Parathyroid adenoma (tissue), 2 donors: ENCODE data around the gene TCEAL8.
"Not testable (repeated sequence)": the region's sequence is repeated elsewhere in the genome, so short reads cannot be mapped to it uniquely, and the experiment has no call there.

Source experiments
- H2AFZ ChIP-seq: fragments of 300-600 bp; sonication (generic); one replicate; pipeline ENCODE4 v1.7.0; 2017; ENCODE audit warnings: antibody characterized with exemption, mild to moderate bottlenecking
- H3K27ac ChIP-seq: fragments of 300-600 bp; sonication (generic); one replicate; pipeline ENCODE4 v1.7.0; 2017
- H3K27me3 ChIP-seq: fragments of 300-600 bp; sonication (generic); one replicate; pipeline ENCODE4 v1.7.0; 2017; ENCODE audit warnings: low read length; ENCODE audit not compliant: control insufficient read depth, insufficient read depth
- H3K36me3 ChIP-seq: fragments of 300-600 bp; sonication (generic); one replicate; pipeline ENCODE4 v1.7.0; 2017; ENCODE audit warnings: low read length; ENCODE audit not compliant: control insufficient read depth, insufficient read depth
- H3K4me1 ChIP-seq: fragments of 300-600 bp; sonication (generic); one replicate; pipeline ENCODE4 v1.7.0; 2017; ENCODE audit warnings: control low read depth
- H3K4me2 ChIP-seq: fragments of 300-600 bp; sonication (generic); one replicate; pipeline ENCODE4 v1.7.0; 2017; ENCODE audit warnings: low read length
- H3K4me3 ChIP-seq: fragments of 300-600 bp; sonication (generic); one replicate; pipeline ENCODE4 v1.7.0; 2017; ENCODE audit warnings: low read depth, low read length
- H3K79me2 ChIP-seq: fragments of 300-600 bp; sonication (generic); one replicate; pipeline ENCODE4 v1.7.0; 2017; ENCODE audit warnings: control low read depth
- H3K9ac ChIP-seq: fragments of 300-600 bp; sonication (generic); one replicate; pipeline ENCODE4 v1.7.0; 2017; ENCODE audit warnings: mild to moderate bottlenecking
- H3K9me3 ChIP-seq: fragments of 300-600 bp; sonication (generic); one replicate; pipeline ENCODE4 v1.7.0; 2017; ENCODE audit warnings: low read length; ENCODE audit not compliant: control insufficient read depth
- TF ChIP-seq, protein P1 (sequence below): fragments of 300-600 bp; sonication (generic); IDR thresholded peaks from one replicate; pipeline ENCODE4 v1.7.0; 2017; ENCODE audit warnings: antibody characterized with exemption, mild to moderate bottlenecking
- donor health status: primary hyperparathyroidism.

Gene TCEAL8

GRCh38 chrX:103236296-103236695, 18.7 kb downstream of the TCEAL8 start:
- Histone ChIP-seq H3K36me3 (no peaks in the 10 kb centered on the region), H3K4me3 (no peak overlapping the region), H3K9me3 (no peaks in the 10 kb centered on the region), H3K4me2 (no peak overlapping the region), H3K9ac (no peak overlapping the region), H3K27ac (no peak overlapping the region), H3K79me2 (no peaks in the 10 kb centered on the region), H3K27me3 (no peaks in the 10 kb centered on the region), H2AFZ (no peak overlapping the region), H3K4me1 (no peaks in the 10 kb centered on the region)
- TF ChIP-seq, protein P1, sequence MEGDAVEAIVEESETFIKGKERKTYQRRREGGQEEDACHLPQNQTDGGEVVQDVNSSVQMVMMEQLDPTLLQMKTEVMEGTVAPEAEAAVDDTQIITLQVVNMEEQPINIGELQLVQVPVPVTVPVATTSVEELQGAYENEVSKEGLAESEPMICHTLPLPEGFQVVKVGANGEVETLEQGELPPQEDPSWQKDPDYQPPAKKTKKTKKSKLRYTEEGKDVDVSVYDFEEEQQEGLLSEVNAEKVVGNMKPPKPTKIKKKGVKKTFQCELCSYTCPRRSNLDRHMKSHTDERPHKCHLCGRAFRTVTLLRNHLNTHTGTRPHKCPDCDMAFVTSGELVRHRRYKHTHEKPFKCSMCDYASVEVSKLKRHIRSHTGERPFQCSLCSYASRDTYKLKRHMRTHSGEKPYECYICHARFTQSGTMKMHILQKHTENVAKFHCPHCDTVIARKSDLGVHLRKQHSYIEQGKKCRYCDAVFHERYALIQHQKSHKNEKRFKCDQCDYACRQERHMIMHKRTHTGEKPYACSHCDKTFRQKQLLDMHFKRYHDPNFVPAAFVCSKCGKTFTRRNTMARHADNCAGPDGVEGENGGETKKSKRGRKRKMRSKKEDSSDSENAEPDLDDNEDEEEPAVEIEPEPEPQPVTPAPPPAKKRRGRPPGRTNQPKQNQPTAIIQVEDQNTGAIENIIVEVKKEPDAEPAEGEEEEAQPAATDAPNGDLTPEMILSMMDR, result no peak

DNA sequence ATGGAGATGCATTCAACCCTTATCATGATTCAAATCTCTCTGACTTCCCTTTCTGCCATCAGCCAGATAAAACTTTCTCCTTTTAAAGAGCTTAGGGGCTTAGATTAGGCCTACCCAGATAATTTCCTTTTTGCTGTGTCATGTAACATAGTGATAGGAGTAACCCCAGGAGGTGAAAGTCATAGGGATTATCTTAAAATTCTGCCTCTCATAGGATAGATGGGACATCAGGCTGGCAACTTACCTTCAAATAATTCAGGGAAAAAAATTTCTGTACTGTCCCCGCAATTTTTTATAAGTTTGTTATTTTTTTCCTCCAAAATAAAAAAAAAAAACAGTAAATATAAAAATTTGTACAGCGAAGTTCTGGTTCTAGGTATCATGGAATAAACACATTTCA, 19.3 kb downstream of the TCEAL8 start:
- not testable (repeated sequence) for H3K27me3 ChIP-seq, H3K79me2 ChIP-seq, H3K4me2 ChIP-seq, H3K36me3 ChIP-seq, H3K9me3 ChIP-seq, H3K4me3 ChIP-seq, H3K27ac ChIP-seq, H3K4me1 ChIP-seq, H2AFZ ChIP-seq, H3K9ac ChIP-seq

DNA sequence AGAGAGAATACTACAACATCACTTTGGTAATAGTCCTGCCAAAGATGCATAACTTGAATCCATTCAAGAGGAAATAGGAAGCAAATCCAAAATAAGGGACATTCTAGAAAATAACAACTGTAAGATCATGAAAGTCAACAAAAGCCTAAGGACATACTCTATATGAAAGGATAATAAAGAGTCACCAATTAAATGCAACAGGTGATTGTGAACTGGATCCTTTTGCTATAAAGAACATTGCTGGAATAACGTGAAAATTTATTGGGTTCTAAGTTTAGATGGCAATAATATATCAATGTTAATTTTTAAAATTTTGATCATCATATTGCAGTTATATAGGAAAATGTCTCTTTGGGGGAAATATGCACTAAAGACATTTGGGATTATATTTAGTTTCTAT, 20.1 kb downstream of the TCEAL8 start:
- Histone ChIP-seq H3K27me3 (no peaks in the 10 kb centered on the region), H3K4me1 (no peaks in the 10 kb centered on the region), H3K79me2 (no peaks in the 10 kb centered on the region), H3K27ac (no peak overlapping the region), H2AFZ (no peak overlapping the region), H3K9me3 (no peaks in the 10 kb centered on the region), H3K36me3 (no peaks in the 10 kb centered on the region), H3K9ac (no peak overlapping the region), H3K4me2 (no peak overlapping the region), H3K4me3 (no peak overlapping the region)
- TF ChIP-seq, protein P1, result no peak

GRCh38 chrX:103233263-103233662, 21.7 kb downstream of the TCEAL8 start:
- Histone ChIP-seq H3K79me2 (no peaks in the 10 kb centered on the region), H2AFZ (peak overlapping the region; percentile 50), H3K4me3 (no peak overlapping the region), H3K9me3 (no peaks in the 10 kb centered on the region), H3K9ac (no peak overlapping the region), H3K4me1 (no peaks in the 10 kb centered on the region), H3K27ac (no peak overlapping the region), H3K4me2 (no peak overlapping the region), H3K27me3 (no peaks in the 10 kb centered on the region), H3K36me3 (no peaks in the 10 kb centered on the region)
- TF ChIP-seq, protein P1, result no peak

DNA sequence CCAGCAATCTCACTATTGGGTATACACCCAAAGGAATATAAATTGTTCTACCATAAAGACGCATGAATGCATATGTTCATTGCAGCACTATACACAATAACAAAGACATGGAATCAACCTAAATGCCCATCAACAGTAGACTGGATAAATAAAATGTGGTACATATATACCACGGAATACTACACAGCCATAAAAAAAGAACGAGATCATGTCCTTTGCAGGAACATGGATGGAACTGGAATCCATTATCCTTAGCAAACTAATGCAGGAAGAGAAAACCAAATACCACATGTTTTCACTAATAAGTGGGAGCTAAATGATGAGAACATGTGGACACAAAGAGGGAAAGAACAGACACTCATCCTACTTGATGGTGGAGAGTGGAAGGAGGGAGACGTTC, 29.0 kb downstream of the TCEAL8 start:
- H3K27me3 ChIP-seq, H3K9me3 ChIP-seq, H3K4me2 ChIP-seq, H3K4me1 ChIP-seq, H3K4me3 ChIP-seq, H3K9ac ChIP-seq, H3K27ac ChIP-seq, H3K36me3 ChIP-seq, H2AFZ ChIP-seq, H3K79me2 ChIP-seq: not testable (repeated sequence)

- no peaks in the 10 kb centered on the region for H3K36me3 ChIP-seq
- no peaks in the 10 kb centered on the region for H3K79me2 ChIP-seq
- no peak overlapping the region for H2AFZ ChIP-seq
- H3K4me3 ChIP-seq, result no peak overlapping the region
- no peaks in the 10 kb centered on the region for H3K27me3 ChIP-seq
- H3K27ac ChIP-seq, result no peak overlapping the region
- H3K4me2 ChIP-seq, result no peak overlapping the region
- TF ChIP-seq, protein P1, result no peak
- no peaks in the 10 kb centered on the region for H3K9me3 ChIP-seq
- H3K9ac ChIP-seq, result no peak overlapping the region
- H3K4me1 ChIP-seq, result no peaks in the 10 kb centered on the region
Observed at GRCh38 chrX:103220511-103221323, 34.2 kb downstream of the TCEAL8 start.
